NCI-H226 (cell line): ENCODE results near the gene SYT15B.
"Not testable (repeated sequence)": the region's sequence is repeated elsewhere in the genome, so short reads cannot be mapped to it uniquely, and the experiment has no call there.

Experiments
- DNase-seq: peaks from one replicate; pipeline ENCODE4 v3.0.0-alpha.2; 2015

SYT15B gene

DNA sequence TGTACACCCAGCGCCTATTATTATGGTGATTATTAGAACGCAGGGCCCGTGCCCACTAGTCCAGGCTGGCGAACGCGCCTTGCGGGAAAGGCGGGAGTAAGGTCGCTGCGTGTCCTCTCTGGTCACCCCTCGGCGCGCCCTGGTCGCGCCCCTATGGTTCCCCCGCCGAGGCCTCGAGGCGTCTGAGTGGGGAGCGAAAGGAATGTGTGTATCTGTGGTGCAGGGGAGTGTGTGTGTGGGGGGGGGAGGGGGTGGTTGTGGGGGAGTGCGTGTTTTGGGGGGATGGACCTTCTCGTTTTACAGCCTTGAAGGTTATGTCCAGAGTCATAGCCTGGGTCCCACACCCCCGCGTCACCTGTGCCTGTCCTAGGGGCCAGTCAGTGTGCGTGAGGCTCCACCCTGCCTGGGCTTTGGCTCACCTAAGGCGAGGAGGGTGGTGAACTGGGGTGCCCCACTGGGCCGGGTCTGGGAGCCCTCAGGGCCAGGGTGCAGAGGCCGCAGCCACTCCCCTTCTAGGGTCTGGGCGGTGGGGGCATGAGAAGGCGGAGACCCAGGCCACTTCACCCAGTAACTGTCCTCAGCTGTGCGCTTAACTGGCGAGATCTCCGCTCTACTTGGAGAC, at the start of gene SYT15B:
Gene SYT15B, minus strand, starts transcription at position 39 of the 622 bp plus-strand sequence. CDS start 952 bp downstream, outside the sequence.
- not testable (repeated sequence) for DNase-seq

DNA sequence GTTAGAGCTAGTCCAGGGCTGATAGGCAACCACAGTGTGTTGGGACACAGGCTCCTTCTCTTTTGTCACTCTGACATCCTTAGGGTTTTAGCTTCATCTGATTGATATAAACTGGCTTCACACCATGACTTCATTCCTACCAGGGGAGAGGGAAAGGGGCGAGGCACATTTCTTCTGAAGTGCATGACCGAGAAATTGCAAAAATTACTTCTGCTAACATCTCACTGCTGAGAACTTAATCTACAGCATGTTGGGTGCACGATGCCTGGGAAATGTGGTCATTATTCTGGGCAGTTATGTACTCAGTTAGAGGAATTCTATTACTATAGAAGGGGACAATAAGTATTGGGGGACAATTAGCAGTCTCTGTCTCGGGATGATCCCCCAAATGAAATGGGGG, 16.2 kb upstream of the SYT15B start:
- not testable (repeated sequence) for DNase-seq

DNA sequence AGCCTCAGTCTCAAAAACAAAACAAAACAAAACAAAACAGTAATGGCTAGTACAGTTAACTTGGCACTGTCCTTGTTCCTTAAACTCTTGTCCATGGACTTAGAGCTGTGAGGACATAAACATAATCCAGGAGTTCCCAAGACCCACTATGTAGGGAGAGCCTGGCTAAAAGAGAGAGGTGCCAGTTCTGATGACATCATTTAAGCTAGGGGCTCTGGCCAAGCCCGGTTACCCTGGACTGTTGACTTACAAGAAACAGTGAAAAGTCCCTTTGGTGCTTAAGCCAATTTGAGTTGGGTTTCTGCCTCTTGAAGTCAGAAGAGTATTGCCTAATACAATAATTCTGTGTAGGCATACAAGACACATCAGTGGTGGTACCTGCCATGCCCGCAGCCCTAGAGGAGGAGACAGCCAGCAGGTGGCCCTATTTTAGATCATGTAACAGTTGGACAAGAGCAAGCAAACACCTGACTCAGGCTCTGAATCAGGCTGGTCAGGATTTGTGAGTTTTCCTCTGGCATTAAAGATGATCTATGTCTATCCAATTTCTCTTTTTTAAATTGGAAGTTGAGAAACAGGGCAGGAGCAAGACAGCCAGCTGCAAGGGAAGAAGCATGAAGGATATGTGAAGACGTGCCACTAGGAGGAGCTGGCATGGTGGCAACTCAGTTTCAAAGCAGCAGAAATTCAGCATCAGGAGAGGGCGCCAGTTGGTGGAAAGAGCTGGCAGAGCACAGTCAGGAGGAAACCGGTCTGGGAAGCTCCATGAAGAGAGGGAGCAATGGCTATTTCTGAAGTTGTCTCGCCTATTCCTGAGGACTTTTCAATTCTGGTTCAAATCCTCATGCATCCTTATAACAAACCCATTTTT, 12.2 kb upstream of the SYT15B start:
- peak; percentile 48 for DNase-seq

DNA sequence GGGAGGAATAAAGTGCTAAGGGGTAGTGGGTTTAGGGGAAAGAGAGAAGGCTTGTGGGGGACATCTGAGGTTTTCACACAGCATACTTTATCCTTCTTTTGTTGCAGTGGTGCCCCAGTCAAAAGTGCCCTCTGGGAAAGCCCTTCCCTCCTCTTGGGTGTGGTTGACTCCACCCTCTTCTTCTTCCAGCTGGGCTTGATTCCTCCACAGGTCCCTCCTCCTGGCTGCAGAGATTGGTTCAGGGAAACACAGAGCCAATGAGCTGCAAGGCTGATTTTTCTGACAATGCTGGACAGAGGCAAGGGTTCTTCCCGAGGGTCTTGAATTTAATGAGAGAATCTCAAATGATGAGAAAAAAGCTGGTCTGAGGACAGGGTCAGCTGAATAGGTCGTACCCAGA, 7.4 kb upstream of the SYT15B start:
- DNase-seq, result not testable (repeated sequence)

DNA sequence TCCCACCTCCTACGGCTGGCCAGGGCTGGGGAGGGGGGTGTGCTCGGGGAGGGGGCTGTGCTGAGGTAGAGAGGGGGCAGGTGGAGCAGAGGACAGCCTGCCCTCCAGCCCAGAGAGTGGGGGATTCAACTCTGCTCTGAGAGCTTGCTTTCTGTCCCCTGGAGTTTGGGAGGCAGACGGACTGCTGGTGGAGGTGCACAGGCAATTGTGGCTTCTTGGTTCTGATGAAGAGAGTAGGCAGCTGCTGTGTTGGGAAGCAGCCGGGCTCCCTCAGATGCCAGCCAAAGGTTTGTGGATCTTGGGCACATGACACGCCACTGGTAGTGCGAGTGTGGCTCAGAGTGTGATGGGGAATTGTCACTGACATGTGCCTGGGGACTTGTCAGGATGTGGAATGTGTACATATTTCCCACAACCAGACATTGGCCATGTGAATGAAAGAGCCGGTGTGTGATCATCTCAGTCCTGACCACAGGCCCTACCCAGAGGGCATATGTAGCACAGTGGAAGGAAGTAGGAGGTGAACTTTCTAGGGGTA, 5.3 kb upstream of the SYT15B start:
- DNase-seq, result not testable (repeated sequence)

DNA sequence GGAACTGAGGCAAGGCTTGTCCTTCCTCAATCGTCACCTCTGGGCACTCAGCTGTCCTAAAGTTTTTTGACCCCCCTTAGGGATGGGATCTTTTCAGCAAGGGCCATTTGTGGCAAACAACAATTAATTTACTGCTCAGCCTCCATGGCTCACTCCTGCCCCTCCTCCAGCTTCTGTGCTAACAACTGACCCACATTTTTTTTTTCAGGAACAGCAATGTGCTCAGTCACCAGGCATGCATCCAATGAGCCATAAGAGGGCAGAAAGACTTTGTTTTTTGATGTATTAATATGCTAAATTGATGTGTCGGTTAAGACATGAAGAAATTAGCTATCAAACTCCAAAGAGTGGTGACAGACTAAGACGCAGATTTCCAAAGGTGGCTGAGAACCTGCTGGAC, 4.7 kb upstream of the SYT15B start:
- DNase-seq, result peak; percentile 51

DNA sequence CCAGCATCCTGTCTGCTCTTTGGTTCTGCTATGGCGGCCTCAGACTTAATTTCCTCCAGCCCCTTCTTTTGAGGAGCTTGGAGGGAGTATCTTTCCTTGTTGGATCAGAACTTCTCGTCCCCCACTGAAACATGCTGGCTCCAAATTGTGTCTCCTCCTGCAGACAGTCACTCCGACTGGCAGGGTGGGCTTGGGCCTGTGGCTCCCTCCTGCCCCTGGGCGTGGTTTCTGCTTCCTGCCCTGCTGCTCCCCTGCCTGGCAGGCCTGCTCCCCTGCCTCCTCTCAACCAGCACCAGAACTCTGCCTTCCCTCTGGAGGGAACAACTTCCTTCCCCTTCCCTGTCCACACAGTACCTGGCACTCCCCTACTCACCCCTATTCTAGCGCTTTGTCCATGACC, 3.8 kb upstream of the SYT15B start:
- not testable (repeated sequence) for DNase-seq

DNA sequence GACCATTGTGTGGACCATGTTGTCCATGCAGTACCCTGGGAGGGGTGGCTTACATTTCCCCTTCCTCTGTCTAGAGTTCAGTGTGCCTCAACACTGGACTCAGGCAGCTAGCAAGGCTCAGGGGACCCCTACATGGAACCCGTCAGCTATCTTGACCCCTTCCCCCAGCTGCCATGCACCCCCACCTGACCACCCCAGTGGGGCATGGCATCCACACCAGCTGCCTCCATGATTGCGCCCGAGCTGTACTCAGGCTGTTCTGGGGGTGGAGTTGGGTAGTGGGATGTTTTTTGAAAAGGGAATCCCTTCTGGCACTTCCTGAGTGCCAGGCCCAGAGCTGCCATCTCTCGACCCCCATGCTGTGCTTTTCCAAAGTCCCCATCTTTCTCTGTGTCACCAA, 1.8 kb upstream of the SYT15B start:
- not testable (repeated sequence) for DNase-seq

DNA sequence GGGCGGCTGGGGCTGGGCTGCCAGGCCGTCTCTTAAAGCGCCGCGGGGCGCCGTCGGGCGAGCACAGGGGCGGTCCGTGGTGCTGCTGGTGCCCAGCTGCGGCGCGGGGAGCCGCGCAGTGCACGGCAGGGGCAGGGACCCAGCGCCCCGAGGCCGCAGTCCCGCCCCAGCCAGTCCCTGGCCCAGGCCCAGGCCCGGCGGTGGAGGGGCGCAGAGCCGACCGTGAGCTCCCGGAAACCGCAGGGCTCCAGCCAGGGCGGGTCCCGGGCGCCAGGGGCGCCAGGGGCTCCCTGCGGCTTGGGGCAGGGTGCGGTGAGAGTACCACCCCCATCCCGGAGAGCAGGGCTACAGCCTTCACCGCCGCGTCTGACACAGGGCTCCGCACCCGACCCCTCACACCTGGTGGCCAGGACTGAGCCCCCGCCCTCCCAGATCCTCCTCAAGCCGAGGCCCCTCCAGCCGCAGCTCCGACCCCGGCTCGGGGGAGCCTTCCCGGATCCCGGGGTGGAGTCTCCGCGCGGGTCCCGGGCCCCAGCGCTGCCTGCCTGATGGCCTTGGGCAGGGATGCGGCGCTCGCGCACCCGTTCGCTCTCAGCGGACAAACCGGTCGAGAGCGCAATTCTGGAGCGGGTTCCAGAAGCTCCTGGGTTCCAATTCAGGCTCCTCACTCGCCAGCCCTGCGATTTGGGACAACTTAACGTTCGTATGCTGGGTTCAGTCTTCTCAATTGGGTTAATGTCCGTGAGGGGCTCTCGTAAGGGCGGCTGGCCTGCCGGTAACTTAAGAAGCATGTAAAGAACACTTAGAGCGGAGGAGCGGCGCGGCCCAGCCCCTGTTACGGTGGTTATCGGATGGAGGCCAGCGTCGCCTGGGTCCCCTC, 478 bp downstream of the SYT15B start:
- DNase-seq, result not testable (repeated sequence)

DNA sequence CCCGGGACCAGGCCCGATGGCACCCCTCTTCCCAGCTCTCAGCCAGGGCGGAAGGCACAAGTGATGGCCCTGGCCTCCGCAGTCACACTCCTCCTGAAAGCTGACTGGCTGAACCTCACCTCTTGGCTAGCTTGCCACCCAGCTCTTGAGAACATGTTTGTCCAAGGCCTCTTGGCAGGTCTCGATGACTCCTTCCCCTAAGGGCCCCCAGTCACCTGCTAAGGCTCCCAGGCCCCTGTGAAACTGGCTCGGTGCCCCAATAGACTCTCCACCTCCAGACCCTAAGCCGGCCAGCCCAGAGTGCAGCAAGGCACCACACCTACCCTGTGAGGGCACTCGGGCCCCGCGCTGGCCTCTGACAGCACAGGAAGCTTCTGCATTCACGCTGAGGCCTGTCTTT, 4.5 kb downstream of the SYT15B start:
- not testable (repeated sequence) for DNase-seq

DNA sequence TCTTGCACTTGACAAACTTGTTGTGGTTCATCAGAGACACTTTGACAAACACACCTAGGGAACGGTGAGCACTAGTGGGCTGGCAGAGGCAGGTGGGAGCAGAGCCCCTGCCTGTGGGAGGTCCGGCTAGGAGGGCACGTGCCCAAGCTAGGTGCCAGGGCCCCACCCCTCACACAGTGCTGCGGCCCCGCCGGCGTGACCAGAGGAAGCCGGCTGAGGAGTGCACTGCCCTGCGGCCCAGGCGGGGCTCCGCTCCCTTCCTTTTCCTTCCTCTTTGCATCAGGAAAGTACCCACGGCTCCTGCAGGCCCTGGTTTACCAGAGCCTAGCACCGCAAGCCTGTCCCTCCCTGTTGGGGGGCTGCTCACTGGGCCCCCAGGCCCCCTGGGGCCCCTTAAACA, 7.2 kb downstream of the SYT15B start:
- DNase-seq, result not testable (repeated sequence)

DNA sequence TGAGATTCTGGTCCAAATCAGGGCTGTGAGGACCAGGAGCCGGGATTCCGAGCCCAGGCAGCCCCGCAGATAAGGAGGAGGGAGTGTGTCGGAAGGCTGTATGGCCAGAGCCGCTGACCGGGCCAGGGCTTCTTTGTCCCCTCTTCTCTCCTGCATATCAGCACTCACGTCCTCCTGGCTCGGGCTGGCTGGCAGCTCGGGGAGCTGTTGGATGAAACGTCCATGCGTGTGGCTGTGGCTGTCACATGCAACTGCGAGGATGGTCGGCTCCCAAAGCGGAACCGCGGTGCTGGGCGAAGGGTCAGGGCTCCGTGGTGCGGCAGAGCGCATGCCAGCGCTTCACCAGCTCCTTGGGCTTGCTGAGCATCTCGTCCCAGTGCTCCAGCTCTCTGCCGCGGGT, 9.5 kb downstream of the SYT15B start:
- DNase-seq, result not testable (repeated sequence)

DNA sequence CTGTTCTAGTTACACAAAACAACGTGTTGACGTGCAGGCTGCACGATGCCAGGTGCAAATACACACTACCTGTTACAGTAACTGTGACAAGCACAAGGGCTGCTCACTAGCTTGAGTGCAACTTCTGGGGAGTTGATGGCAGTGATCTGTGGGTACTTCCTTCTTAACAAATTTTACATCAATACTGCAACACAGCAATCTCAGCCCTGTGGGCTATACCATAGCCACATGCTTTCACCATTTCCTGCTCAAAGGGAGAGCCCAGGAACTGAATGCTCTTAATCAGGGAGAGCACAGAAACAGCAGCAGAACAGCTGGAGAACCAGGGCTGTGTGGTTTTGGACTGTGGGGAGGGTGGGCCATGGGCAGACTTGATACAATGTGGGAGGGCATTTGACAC, 10.2 kb downstream of the SYT15B start:
- not testable (repeated sequence) for DNase-seq

DNA sequence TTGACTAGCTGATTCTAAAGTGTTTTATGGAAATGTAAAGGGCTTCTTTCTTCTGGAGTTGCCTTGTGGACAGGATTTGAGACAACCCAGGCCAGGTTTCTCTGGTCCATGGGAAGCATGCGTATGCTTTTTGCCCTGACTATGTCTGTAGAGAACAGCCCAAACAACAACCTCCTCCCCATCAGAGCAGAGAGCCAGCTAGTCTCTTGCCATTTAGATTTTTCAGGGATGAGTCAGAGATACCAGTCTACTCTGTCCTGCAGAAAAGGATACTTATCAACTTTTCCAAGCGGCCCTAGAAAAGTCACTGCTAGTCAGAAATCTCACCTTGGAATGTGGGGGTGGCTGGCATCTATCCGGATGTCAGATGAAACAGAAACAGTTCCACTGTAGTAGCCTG, 11.6 kb downstream of the SYT15B start:
- DNase-seq, result not testable (repeated sequence)

DNA sequence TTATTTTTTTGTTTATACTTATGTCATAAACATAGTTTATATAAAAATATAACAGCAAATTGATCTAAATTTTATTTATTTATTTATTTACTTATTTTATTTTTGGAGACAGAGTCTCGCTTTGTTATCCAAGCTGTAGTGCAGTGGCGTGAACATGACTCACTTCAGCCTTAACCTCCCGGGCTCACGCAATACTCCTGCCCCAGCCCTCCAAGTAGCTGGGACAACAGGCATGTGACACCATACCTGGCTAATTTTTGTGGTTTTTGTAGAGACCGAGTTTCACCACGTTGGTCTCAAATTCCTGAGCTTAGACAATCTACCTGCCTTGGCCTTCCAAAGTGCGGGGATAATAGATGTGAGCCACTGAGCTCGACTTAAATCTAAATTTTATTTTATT, 13.0 kb downstream of the SYT15B start:
- DNase-seq, result not testable (repeated sequence)

DNA sequence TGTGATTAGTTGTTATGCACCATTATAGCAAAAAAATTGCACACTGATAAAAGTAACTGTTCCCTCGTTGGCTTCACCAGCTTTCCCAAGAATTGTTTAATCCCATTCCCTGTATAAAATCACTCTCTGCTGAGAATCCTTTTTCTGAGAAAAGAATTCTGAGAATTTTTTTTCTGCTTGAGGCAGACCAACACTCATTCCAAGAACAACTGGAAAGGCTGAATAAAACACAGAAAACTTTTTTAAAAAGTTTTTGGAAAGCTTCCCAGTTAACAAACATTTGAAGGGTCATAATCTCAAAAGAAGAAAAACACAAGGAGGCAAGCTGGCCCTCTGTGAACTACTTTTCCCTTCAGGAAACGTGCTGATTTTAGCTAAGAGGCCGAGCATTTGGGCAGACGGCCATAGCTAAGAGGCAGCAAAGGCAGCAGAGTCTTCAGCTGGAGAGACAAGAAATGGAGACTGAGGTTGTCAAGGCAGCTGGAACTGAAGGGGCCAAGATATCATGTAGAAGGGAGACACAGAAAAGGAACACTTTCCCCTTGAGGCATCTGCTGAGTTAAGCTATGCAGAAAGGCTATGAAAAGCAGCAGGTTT, 16.5 kb downstream of the SYT15B start:
- DNase-seq, result not testable (repeated sequence)

DNA sequence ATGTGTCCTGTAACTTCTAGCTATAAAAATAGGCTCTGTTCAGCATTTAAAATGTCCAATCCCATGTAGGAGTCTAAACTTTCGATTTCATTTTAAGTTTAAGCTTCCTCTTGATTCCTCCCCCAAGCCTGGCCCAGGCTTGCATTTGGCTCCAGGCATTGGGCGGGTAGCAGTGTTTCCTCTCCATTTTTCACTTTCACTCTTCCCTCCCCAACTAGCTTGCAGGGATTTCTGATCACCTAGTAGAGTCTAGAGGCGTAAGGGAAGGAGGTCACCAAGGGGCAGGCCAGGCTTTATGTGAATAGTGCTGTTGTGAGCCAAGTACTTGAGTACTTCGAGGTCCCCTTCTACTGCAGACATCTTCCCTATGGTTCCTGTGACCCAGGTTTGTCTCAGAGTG, 18.5 kb downstream of the SYT15B start:
- not testable (repeated sequence) for DNase-seq

DNA sequence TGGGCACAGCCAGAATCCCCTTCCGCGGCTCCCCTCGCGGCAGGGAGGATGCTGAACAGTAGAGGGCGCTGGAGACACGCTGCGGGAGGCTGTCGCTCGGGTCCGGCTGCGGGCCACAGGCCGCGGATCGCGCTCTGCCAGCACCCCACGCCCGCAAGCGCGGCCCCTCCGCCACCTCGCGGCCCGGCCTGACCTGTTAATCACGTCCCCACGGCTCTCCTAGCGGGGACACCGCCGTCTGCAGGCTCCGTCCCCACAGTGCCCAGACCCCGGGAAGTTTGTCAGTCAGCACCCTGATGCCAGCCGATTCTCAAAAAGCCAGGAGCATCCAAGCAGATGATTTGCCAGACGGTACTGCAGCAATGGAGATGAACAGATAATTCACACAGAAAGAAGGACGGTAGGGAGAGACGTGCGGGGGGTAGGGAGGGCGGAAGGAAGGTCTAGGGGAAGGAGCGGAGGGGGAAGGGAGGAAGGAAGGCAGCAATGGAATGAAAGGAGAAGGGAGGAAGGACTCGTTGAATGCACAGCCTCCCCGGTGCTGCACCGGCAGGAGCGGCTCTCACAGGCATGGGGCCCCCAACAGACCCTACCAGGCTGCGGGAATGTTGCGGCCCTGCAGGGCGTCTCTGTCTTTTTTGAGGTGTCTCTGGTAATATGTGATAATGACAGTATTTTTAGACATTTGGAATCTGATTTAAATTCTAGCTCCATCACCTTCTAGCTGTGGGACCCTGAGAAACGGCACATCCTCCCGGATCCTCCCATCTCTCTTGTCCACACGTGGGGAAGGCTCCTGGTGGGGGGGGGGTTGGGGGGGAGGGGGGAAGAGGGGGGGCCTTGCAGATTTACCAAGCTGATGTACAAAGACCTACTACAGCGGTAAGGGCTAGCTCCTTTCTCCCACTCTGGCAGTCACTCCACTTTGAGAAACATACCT, 19.5 kb downstream of the SYT15B start:
- not testable (repeated sequence) for DNase-seq

DNA sequence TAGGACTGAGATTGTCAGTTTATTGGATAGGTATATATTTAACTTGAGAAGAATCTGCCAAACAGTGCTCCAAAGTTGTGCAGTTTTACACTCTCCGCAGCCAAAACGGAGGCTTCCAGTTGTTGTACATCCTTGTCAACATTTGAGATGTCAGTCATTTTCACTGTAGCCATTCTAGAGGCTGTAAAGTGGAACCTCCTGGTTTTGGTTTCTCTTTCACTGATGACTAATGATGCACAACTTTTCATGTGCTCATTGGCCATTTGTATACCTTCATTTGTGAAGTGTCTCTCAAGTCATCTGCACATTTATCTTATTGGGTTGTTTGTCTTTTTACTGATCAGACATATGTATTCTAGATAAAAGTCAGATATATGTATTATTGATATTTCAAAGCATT, 22.5 kb downstream of the SYT15B start:
- not testable (repeated sequence) for DNase-seq

DNA sequence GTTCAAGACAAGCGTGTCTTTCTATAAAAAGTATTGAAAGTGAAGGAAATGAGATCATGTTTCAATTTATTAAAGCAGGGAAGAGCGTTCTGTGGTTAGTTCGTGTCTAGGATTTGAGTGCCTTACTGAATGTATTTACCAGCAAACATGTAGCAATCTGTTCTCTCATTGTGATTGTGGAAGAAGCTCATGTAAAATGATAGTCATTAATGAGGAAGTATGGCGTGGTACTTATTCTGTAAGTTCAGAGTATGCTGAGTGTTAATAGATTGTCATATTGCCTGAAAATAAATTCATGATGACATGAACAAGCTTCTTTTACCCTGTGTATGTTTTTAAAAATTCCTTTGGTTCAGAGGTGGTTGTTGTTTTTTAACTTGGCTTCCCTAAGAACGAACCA, 32.5 kb downstream of the SYT15B start:
- not testable (repeated sequence) for DNase-seq

DNA sequence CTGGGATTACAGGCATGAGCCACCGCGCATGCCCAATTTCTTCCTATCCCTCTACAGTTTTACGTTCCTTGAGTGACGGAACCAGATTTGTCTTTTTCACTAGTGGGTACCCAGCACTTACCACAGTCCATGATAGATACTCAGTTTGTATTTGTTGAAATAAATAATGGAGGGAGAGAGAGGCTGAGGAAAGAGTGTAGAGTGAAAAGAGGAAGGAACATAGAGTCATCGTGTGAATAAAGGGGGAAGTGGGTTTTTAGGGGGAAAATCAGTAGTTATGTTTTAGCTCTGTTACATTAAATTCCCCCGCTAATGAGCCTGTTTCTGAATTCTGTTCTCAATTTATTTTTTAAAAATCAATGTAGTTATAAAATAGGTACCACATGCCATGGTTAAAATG, 37.7 kb downstream of the SYT15B start:
- DNase-seq, result not testable (repeated sequence)
